Measurements from ENCODE around the gene ANKRD13D. TPM values are rescaled to one million over a fixed set of nuclear protein-coding genes. Genes with fewer than 3 reads are reported as not detected.

The ANKRD13D gene
- total and polyA plus RNA-seq, 12 donors: 8.7 to 205 (median 40.4) TPM

GRCh38 chr11:67242548-67242947 is 46.6 kb upstream of the ANKRD13D start:
- no peak overlapping the region for H3K4me3 ChIP-seq
- H3K36me3 ChIP-seq (replicated peaks in 1 of 2): peaks cover 0 to 45% of the 10 kb centered on the region in 2 donors
- H3K27me3 ChIP-seq: no peaks in the 10 kb centered on the region
- H3K4me1 ChIP-seq (replicated peaks in 1 of 2): peaks cover 41 to 48% of the 10 kb centered on the region in 2 donors
- 67 to 100% (median 89%) methylated on average over 1 of the region's 1 CpG for WGBS, 4 donors
- TF ChIP-seq POLR2A (IDR thresholded peaks at IDR 0.05): no peak
- TF ChIP-seq, protein P1, sequence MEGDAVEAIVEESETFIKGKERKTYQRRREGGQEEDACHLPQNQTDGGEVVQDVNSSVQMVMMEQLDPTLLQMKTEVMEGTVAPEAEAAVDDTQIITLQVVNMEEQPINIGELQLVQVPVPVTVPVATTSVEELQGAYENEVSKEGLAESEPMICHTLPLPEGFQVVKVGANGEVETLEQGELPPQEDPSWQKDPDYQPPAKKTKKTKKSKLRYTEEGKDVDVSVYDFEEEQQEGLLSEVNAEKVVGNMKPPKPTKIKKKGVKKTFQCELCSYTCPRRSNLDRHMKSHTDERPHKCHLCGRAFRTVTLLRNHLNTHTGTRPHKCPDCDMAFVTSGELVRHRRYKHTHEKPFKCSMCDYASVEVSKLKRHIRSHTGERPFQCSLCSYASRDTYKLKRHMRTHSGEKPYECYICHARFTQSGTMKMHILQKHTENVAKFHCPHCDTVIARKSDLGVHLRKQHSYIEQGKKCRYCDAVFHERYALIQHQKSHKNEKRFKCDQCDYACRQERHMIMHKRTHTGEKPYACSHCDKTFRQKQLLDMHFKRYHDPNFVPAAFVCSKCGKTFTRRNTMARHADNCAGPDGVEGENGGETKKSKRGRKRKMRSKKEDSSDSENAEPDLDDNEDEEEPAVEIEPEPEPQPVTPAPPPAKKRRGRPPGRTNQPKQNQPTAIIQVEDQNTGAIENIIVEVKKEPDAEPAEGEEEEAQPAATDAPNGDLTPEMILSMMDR (IDR thresholded peaks at IDR 0.05): no peak
- peak overlapping the region in 2 of 5 donors; percentile 53 to 60 for H3K27ac ChIP-seq
- no peak for DNase-seq
- H3K9me3 ChIP-seq (replicated peaks in 1 of 3): no peaks in the 10 kb centered on the region
- intact Hi-C loops (cut with DNase I): no loop called here

DNA sequence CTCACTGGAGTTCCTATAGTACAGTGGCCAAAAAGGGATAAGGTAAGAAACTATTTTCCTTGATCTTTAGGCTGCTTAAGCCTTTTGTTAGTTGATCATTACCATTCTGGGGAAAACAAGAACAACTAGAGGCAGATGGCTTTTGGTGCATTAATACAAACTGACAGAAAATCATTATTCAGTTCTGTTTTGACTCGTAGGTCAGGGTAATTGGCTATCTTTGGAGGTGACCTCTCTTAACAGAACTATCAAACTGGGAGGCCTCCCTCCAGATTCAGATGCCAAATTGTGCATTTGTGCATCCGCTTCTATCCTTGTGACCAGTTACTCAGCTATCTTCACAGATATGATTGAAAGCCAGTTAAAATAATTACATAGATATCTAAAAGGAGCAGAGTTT is 46.1 kb upstream of the ANKRD13D start:
- H3K36me3 ChIP-seq (replicated peaks in 1 of 2): peaks cover 0 to 50% of the 10 kb centered on the region in 2 donors
- peak overlapping the region in 2 of 5 donors; percentile 53 to 60 for H3K27ac ChIP-seq
- TF ChIP-seq POLR2A (IDR thresholded peaks at IDR 0.05): peak in 1 of 2 donors; percentile 19
- TF ChIP-seq, protein P1 (IDR thresholded peaks at IDR 0.05): no peak
- peak in 1 of 7 donors; percentile 16 for DNase-seq
- H3K4me1 ChIP-seq (replicated peaks in 1 of 2): peaks cover 45 to 49% of the 10 kb centered on the region in 2 donors
- intact Hi-C loops (cut with DNase I): no loop called here
- H3K9me3 ChIP-seq (replicated peaks in 1 of 3): no peaks in the 10 kb centered on the region
- H3K4me3 ChIP-seq: no peak overlapping the region
- no peaks in the 10 kb centered on the region for H3K27me3 ChIP-seq
- WGBS, 4 donors: 33 to 47% (median 44%) methylated on average over 2 of the region's 2 CpGs

DNA sequence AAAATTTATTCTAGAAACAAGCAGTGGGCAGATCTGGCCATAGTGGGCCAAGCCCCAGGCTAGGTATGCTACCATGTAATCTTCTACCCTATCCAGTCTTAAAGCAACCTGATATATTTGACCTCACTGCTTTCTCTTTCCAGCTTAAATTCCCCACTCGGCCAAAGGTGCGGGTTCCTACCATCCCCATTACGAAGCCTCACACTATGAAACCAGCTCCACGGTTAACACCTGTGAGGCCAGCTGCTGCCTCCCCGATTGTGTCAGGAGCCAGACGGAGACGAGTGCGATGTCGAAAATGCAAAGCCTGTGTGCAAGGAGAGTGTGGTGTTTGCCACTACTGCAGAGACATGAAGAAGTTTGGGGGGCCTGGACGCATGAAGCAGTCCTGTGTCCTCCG is 44.1 kb upstream of the ANKRD13D start:
- Histone ChIP-seq H3K36me3 (replicated peaks in 1 of 2) (peaks cover 0 to 70% of the 10 kb centered on the region in 2 donors), H3K27me3 (no peaks in the 10 kb centered on the region), H3K4me1 (replicated peaks in 1 of 2) (peaks cover 43 to 47% of the 10 kb centered on the region in 2 donors), H3K4me3 (no peak overlapping the region), H3K27ac (no peak overlapping the region), H3K9me3 (replicated peaks in 1 of 3) (no peaks in the 10 kb centered on the region)
- no peak for DNase-seq
- WGBS, 4 donors: 93 to 95% (median 93%) methylated on average over 11 of the region's 11 CpGs
- intact Hi-C loops (cut with DNase I): no loop called here
- TF ChIP-seq, protein P1 (IDR thresholded peaks at IDR 0.05): no peak
- no peak for TF ChIP-seq POLR2A (IDR thresholded peaks at IDR 0.05)

DNA sequence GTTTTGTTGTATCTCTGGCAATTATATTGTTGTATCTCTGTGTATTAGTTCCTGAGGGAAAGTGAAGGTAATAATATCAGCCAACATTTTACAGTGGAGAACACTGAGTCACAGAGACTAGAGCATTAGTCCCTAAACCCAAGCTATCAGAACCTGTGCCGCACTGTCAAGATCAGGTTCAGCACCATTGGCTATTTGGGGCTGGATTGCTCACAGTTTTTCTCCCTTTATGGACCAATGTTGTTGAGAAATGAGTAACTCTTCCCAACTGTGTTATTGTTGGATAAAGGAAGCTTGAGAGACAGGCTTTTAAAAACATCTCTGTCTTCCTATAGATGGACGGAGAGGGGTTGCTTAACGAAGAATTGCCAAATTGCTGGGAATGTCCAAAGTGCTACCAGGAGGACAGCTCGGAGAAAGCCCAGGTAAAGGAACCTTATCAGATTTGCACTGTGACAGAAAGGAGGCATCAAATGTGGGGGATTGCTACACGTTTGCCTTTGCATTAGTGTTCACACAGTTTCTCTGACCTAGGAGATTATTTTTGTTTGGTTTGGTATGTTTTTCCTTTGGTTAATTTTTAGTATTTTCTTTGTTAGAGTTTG is 41.1 kb upstream of the ANKRD13D start:
- H3K36me3 ChIP-seq (replicated peaks in 1 of 2): peaks cover 0 to 98% of the 10 kb centered on the region in 2 donors
- H3K4me1 ChIP-seq (replicated peaks in 1 of 2): peaks cover 22 to 25% of the 10 kb centered on the region in 2 donors
- no peaks in the 10 kb centered on the region for H3K27me3 ChIP-seq
- intact Hi-C loops (cut with DNase I): no loop called here
- TF ChIP-seq POLR2A (IDR thresholded peaks at IDR 0.05): no peak
- TF ChIP-seq, protein P1 (IDR thresholded peaks at IDR 0.05): no peak
- DNase-seq: no peak
- no peak overlapping the region for H3K4me3 ChIP-seq
- H3K9me3 ChIP-seq (replicated peaks in 1 of 3): no peaks in the 10 kb centered on the region
- WGBS, 4 donors: 90 to 92% (median 91%) methylated on average over 5 of the region's 5 CpGs
- peak overlapping the region in 2 of 5 donors; percentile 11 to 26 for H3K27ac ChIP-seq
